Motor neuron (in vitro differentiated cells): Measurements from ENCODE around the gene RASSF5. TPM values are rescaled to one million over a fixed set of nuclear protein-coding genes. Genes with fewer than 3 reads are reported as not detected.
"Not testable (repeated sequence)": the region's sequence is repeated elsewhere in the genome, so short reads cannot be mapped to it uniquely, and the experiment has no call there.

Experiments used
- ATAC-seq, 8 experiments: fragments of 200-7000 bp; cut with Tn5 transposase; replicated peaks in 6 of 8; 2 replicates each; pipeline ENCODE4 v1.8.0; 2021; ENCODE audit warnings: mild to moderate bottlenecking in 8 of 8, moderate library complexity in 8 of 8
- H3K27ac ChIP-seq, 2 donors: fragments of 250-450 bp; sonication (Bioruptor Pico); 2 replicates each; pipeline ENCODE4 v1.9.0; 2021; ENCODE audit warnings: antibody characterized with exemption in 2 of 2, mild to moderate bottlenecking in 2 of 2, moderate library complexity in 1 of 2
- H3K4me1 ChIP-seq, 2 donors: fragments of 250-450 bp; sonication (Bioruptor Pico); replicated peaks in 1 of 2; 2 replicates each; pipeline ENCODE4 v1.6.1; 2021; ENCODE audit warnings: antibody characterized with exemption in 2 of 2, mild to moderate bottlenecking in 2 of 2, moderate library complexity in 1 of 2
- H3K4me3 ChIP-seq, 5 donors: fragments of 250-450 bp; sonication (Bioruptor Pico); 2 replicates each; pipeline ENCODE4 v1.9.0; 2021; ENCODE audit warnings: antibody characterized with exemption in 5 of 5, mild to moderate bottlenecking in 5 of 5, moderate library complexity in 4 of 5
- WGBS, 10 experiments: fragments of 450-650 bp; shearing (Covaris generic); methylation state at CpG; one replicate each; pipeline ENCODE4 v1.0.0; 2022; 5-methylcytosine and 5-hydroxymethylcytosine counted together
- in situ Hi-C, 9 experiments: fragments of 400-800 bp; cut with MboI; loops; one replicate each; pipeline ENCODE4 v1.15.0; 2021; ENCODE audit warnings: low sequenced_read_pairs in 9 of 9, low pct_unique_long_range_greater_than_20kb in 2 of 9; ENCODE audit not compliant: unreplicated experiment in 9 of 9
- total RNA-seq, 8 experiments: library from RNA; unstranded; fragments of 300-600 nt; gene quantifications; 2 replicates each; pipeline versions ENCODE4 v1.2.3 to v1.2.4, GENCODE V29; 2022

Gene RASSF5
- total RNA-seq, 8 experiments from 2014 or later, result 0.81 to 7.6 (median 5.5) TPM

DNA sequence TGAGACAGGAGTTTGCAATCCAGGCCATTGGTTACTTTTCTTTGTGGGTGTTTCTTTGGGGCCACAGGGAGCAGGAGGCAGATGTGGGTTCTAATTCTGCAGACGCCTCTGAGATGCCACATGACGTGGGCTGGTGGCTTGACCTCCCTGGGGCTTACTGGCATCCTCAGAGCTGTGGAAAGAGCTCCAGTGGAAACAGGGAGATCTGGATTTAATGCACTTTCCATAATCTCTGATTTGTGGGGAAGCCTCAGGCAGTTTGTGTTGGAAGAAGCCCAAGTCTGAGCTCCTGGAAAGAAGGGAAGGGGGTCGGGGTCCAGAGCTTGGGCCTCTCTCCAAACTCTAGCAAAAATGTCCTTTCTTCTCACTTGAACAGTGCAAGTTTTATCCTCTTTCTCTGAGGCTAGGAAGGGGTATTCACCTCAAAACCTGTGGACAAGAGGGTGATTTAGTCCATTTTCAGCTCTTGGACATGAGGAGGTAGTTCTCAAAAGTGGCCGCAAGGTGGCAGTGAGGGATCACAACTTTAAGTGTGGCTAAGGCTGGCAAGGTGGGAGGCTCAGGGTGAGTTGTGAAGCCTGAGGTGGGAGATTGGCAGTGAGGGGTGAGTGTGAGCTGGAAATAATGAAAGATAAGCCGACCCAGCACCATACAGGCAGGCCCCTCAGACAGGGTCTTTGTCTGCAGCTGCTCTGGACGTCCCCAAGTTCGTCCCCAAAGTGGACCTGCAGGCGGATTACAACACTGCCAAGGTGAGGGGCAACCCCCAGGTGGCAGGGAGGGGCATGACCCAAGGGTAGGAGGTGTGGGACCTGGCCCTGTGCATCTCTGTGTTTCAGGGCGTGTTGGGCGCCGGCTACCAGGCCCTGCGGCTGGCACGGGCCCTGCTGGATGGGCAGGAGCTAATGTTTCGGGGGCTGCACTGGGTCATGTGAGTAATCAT lies 27.9 kb upstream of the RASSF5 start:
- Histone ChIP-seq H3K27ac (no peak overlapping the region), H3K4me3 (no peak overlapping the region), H3K4me1 (no peaks in the 10 kb centered on the region)
- in situ Hi-C loops, result loop anchor here in 8 of 9 experiments (10.0 to 25.0 kb wide), 3 partner anchors 105 to 433 kb away; partner anchors contain the start of gene FCMR (in 4 of the 8)
- peak; percentile 60 to 92 (median 80) for ATAC-seq
- WGBS, 10 experiments, result 8 to 82% (median 56%) methylated on average over 1 to 7 of the region's 14 CpGs; no CpG with 5 or more reads in 1 of the 10 experiments

DNA sequence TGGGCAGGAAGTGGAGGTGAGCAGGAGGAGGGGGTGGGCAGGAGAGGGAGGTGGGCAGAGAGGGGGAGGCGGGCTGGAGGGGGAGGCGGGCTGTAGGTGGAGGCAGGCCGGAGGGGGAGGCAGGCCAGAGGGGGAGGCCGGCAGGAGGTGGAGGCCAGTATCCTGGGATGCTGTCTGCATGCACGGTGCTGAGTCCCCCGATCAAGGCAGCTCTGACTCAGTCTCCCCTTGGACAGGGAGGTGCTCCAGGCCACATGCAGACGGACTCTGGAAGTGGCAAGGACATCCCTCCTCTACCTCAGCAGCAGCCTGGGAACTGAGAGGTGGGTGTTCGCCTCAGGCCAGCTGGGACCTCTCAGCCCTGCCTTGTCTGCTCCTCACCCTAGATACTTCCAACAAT lies 27.1 kb upstream of the RASSF5 start:
- Histone ChIP-seq H3K4me1 (no peaks in the 10 kb centered on the region), H3K4me3 (no peak overlapping the region), H3K27ac (no peak overlapping the region)
- ATAC-seq, result no peak
- WGBS, 10 experiments, result 100% methylated on average over 1 of the region's 8 CpGs; no CpG with 5 or more reads in 9 of the 10 experiments
- in situ Hi-C loops, result loop anchor here in 8 of 9 experiments (10.0 to 25.0 kb wide), 3 partner anchors 105 to 432 kb away; partner anchors contain the start of gene FCMR (in 4 of the 8)

GRCh38 chr1:206482611-206483010 lies 24.7 kb upstream of the RASSF5 start:
- Histone ChIP-seq H3K4me1 (no peaks in the 10 kb centered on the region), H3K4me3 (no peak overlapping the region), H3K27ac (no peak overlapping the region)
- in situ Hi-C loops, result loop anchor here in 8 of 9 experiments (10.0 to 25.0 kb wide), 3 partner anchors 102 to 430 kb away; partner anchors contain the start of gene FCMR (in 4 of the 8)
- ATAC-seq, result no peak
- 83 to 100% (median 100%) methylated on average over 1 to 2 of the region's 2 CpGs; no CpG with 5 or more reads in 5 of the 10 experiments for WGBS, 10 experiments

DNA sequence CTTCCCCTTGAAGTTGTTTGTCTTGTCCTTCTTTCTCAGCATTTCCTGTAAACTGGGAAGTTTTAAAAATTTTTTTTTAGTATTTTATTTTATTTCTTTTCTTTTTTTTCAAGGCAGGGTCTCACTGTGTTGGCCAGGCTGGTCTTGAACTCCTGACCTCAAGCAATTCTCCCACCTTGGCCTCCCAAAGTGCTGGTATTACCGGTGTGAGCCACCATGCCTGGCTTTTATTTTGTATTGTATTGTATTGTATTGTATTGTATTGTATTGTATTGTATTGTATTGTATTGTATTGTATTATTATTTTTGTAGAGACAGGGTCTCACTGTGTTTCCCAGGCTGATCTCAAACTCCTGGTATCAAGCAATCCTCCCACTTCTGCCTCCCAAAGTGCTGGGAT lies 23.5 kb upstream of the RASSF5 start:
- ATAC-seq, H3K4me1 ChIP-seq, H3K27ac ChIP-seq, H3K4me3 ChIP-seq: not testable (repeated sequence)
- 83 to 100% (median 95%) methylated on average over 1 of the region's 1 CpG; no CpG with 5 or more reads in 2 of the 10 experiments for WGBS, 10 experiments
- in situ Hi-C loops, result loop anchor here in 8 of 9 experiments (10.0 to 25.0 kb wide), 3 partner anchors 101 to 428 kb away; partner anchors contain the start of gene FCMR (in 4 of the 8)

DNA sequence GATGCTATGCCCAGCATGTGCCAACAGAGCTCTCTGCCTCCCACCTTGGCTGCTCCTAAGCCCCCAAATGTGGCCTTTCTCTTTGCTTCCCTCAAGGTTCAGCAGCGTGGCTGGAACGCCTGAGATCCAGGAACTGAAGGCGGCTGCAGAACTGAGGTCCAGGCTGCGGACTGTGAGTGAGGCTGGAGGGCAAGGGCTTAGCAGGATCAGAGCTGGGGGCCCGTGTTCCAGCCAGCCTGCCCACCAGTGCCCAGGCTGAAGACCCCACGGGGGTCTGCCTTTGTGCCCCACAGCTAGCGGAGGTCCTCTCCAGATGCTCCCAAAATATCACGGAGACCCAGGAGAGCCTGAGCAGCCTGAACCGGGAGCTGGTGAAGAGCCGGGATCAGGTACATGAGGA lies 22.4 kb upstream of the RASSF5 start:
- Histone ChIP-seq H3K4me3 (no peak overlapping the region), H3K27ac (no peak overlapping the region), H3K4me1 (peaks cover 0 to 2% of the 10 kb centered on the region in 2 donors)
- in situ Hi-C loops, result loop anchor here (5.0 to 25.0 kb wide), 5 partner anchors 97 to 427 kb away; partner anchors contain the start of gene FCMR (in 4 of the 9)
- WGBS, 10 experiments, result 88 to 100% (median 93%) methylated on average over 3 to 10 of the region's 10 CpGs; no CpG with 5 or more reads in 3 of the 10 experiments
- ATAC-seq, result no peak

DNA sequence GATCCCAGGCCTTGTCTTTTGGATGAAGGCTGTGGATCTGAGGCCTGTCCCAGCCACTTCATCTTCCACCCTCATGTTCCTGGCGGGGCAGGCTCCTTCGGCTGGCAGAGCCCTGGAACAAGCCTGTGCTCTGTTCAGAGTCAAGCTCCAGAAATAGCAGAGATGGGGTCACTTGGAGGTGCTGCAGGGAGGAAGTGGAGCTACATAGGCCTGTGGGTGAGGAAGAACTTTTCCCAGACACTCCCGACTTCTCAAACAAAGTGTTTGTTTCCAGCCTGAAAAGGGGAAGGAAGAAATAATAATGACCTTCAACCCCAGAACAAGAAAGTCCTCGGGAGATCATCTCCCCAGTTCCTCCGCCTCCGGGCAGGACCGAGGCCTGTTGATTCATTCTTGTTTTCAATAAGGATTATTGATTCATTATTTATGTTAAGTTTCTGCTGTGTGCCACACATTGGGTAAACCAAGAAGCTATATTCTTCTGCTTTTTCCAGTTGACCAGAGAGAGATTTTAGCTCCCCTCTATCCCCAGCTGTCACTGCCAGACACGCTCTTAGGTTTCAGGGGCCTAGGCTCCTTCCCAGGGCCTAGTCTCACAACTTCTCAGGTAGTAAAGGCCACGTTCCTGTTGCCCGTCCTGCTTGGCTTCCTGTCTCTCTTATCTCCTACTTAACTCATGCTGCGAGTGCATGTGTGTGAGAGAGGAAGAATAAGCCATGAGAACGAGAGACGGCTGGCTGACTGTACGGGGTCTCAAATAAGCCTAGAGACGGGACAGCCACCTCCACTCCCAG lies 20.1 kb upstream of the RASSF5 start:
- in situ Hi-C loops, result loop anchor here (5.0 to 25.0 kb wide), 5 partner anchors 95 to 425 kb away; partner anchors contain the start of gene FCMR (in 4 of the 9)

DNA sequence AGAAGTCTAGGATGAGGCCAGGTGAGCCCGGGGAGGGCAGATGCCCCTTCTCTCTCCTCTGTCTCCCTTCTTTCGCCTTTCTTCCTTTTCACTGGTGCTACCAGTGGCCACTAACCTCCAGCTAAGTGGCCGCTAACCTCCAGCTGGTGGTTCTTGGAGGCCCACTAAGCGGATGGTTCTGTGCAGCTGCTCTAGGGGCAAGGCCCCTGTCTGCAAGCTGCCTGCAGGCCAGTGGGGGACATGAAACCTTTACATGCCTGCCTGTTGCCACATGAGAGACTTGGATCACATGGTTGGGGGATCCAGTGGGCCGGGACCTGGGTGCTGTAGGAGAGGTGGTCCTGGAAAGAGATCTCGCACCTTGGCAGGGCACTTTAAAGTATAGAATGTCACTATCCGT lies 19.4 kb upstream of the RASSF5 start:
- 80 to 100% (median 92%) methylated on average over 1 to 7 of the region's 7 CpGs; no CpG with 5 or more reads in 4 of the 10 experiments for WGBS, 10 experiments
- Histone ChIP-seq H3K4me1 (peaks cover 9 to 12% of the 10 kb centered on the region in 2 donors), H3K4me3 (no peak overlapping the region), H3K27ac (no peak overlapping the region)
- in situ Hi-C loops, result loop anchor here (5.0 to 25.0 kb wide), 5 partner anchors 94 to 424 kb away; partner anchors contain the start of gene FCMR (in 4 of the 9)
- ATAC-seq, result no peak

More for the DNA sequence above, 20.1 kb upstream of the RASSF5 start:
- no peak overlapping the region for H3K27ac ChIP-seq
- H3K4me1 ChIP-seq, result peaks cover 9 to 12% of the 10 kb centered on the region in 2 donors
- H3K4me3 ChIP-seq, result no peak overlapping the region
- ATAC-seq, result no peak
- WGBS, 10 experiments, result 60 to 93% (median 84%) methylated on average over 2 to 15 of the region's 15 CpGs; no CpG with 5 or more reads in 2 of the 10 experiments

GRCh38 chr1:206488466-206488865 lies 18.9 kb upstream of the RASSF5 start:
- no peak overlapping the region for H3K27ac ChIP-seq
- no peak overlapping the region for H3K4me3 ChIP-seq
- in situ Hi-C loops, result loop anchor here (5.0 to 25.0 kb wide), 5 partner anchors 94 to 424 kb away; partner anchors contain the start of gene FCMR (in 4 of the 9)
- H3K4me1 ChIP-seq, result peaks cover 9 to 12% of the 10 kb centered on the region in 2 donors
- 29 to 100% (median 67%) methylated on average over 1 to 2 of the region's 3 CpGs; no CpG with 5 or more reads in 3 of the 10 experiments for WGBS, 10 experiments
- ATAC-seq, result no peak

- 42 to 77% (median 61%) methylated on average over 2 to 10 of the region's 22 CpGs; no CpG with 5 or more reads in 5 of the 10 experiments for WGBS, 10 experiments
- H3K4me3 ChIP-seq, result no peak overlapping the region
- peak; percentile 79 to 98 (median 90) for ATAC-seq
- H3K27ac ChIP-seq, result no peak overlapping the region
- in situ Hi-C loops, result loop anchor here (5.0 to 25.0 kb wide), 5 partner anchors 92 to 422 kb away; partner anchors contain the start of gene FCMR (in 4 of the 9)
- H3K4me1 ChIP-seq, result peaks cover 9 to 12% of the 10 kb centered on the region in 2 donors
Observed at GRCh38 chr1:206489980-206490770, 17.2 kb upstream of the RASSF5 start.

DNA sequence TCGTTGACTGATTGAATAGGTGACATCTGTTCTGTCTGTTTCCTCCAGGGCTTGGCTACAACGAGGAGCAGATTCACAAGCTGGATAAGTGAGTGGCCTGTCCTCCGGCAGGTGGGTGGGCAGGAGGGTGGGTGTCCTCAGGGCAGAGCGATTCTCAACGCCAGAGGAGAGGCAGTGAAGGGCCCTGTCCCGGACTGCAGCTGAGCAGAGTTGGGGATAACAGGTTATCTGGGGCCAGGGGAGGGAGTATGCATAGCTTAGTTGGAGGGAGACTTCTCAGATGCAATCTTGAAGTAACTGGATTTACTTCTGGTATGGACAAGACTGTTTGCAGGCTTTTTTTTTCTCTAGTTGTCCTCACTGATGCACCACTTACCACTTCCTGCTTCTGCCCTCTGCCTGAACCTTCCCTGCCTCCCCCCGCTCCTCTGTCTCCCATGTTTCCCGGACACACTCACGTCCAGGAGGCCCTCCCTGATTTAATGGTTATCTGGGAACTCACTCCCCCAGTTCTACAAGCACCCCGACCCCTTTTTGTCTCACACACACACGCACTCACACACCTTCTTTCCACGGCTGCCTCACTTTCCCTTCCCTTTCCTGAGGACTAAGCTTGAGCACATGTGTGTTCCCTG lies 16.4 kb upstream of the RASSF5 start:
- 46 to 91% (median 75%) methylated on average over 3 to 9 of the region's 12 CpGs for WGBS, 10 experiments
- in situ Hi-C loops, result loop anchor here in 6 of 9 experiments (25.0 kb wide), 2 partner anchors 96 to 421 kb away; partner anchors contain the start of gene FCMR (in 4 of the 6)
- Histone ChIP-seq H3K27ac (no peak overlapping the region), H3K4me3 (no peak overlapping the region), H3K4me1 (peaks cover 9 to 12% of the 10 kb centered on the region in 2 donors)
- ATAC-seq, result peak in 5 of 8 experiments; percentile 16 to 73 (median 58)

DNA sequence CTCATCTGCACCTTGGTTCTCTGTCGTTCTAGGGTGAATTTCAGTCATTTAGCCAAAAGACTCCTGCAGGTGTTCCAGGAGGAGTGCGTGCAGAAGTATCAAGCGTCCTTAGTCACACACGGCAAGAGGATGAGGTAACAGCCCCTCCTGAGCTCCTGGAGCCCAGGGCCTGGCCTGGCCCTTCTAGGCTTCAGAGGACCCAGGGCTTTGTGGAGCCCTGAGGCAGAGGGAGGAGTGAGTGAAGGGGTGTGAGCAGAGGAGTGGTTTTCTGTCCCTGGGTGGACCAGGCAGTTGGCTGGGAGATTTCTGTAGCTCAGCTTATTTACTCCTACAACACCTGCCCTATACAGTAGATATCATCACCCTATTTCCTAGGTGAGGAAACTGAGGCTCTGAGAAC lies 15.7 kb upstream of the RASSF5 start:
- in situ Hi-C loops, result loop anchor here in 6 of 9 experiments (25.0 kb wide), 2 partner anchors 96 to 421 kb away; partner anchors contain the start of gene FCMR (in 4 of the 6)
- 60 to 100% (median 81%) methylated on average over 3 to 4 of the region's 4 CpGs; no CpG with 5 or more reads in 7 of the 10 experiments for WGBS, 10 experiments

More for the DNA sequence above, 15.7 kb upstream of the RASSF5 start:
- H3K4me3 ChIP-seq, result no peak overlapping the region
- H3K4me1 ChIP-seq, result peaks cover 9 to 12% of the 10 kb centered on the region in 2 donors
- ATAC-seq, result peak in 2 of 8 experiments; percentile 31 to 53
- no peak overlapping the region for H3K27ac ChIP-seq
